ENCODE measurements around the gene GPLD1. TPM values are rescaled to one million over a fixed set of nuclear protein-coding genes. Genes with fewer than 3 reads are reported as not detected.

GPLD1 gene
- total and polyA plus RNA-seq, 9 of the 15 experiments (the other 6 are each of a cell fraction or from before 2014, with no cell fraction given), result 0.11 to 1.3 (median 0.82) TPM

DNA sequence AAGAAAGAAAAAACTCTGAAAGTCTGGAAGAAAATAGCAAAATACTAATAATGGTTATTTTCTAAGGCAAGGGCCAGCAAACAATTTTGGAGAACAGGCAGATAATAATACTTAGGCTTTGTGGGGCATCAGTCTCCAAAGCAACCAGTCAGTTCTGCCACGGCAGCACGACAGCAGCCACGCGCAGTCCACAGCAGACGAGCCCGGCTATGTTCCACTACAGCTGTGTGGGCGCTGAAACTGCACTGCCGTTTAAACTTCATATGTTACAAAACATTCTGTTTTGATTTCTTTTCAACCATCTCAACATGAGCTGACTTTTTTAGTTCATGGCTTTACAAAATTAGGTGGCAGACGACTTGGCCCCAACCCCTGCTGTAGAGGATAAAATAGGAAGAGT lies 56.8 kb downstream of the GPLD1 start:
- intact Hi-C loops (cut with micrococcal nuclease), result loop anchor here (5.0 kb wide), 1 partner anchor 150 kb away; no protein-coding TSS in a partner anchor
- Histone ChIP-seq H3K27ac (ENCODE audit: extremely low read depth, low read depth, low read length) (no peak overlapping the region), H3K79me2 (ENCODE audit: control insufficient read depth, insufficient read depth, low read length) (no peaks in the 10 kb centered on the region), H3K9me3 (replicated peaks; ENCODE audit: control insufficient read depth, insufficient read depth, low read depth, low read length) (no peaks in the 10 kb centered on the region; the same call in 1 of the 2 replicates), H3K4me2 (ENCODE audit: insufficient read depth, low read length) (no peak overlapping the region), H3K36me3 (ENCODE audit: control insufficient read depth, insufficient read depth, low read length) (peaks cover 13% of the 10 kb centered on the region; the same call in 1 of the 3 replicates), H3K27me3 (ENCODE audit: control insufficient read depth in 2 of 2, insufficient read depth in 2 of 2, low read length in 2 of 2) (no peaks in the 10 kb centered on the region), H3K4me1 (replicated peaks in 1 of 2; ENCODE audit: control insufficient read depth in 2 of 2, insufficient read depth in 2 of 2, low read length in 2 of 2) (peaks cover 0 to 8% of the 10 kb centered on the region in 2 experiments; a peak in 3 of 5 replicates), H3K9ac (ENCODE audit: insufficient read depth in 1 of 2, low read depth in 2 of 2, low read length in 2 of 2) (no peak overlapping the region), H3K9me1 (ENCODE audit: control insufficient read depth, insufficient read depth, low read length) (no peaks in the 10 kb centered on the region), H3K4me3 (no peak overlapping the region), H4K20me1 (replicated peaks; ENCODE audit: control insufficient read depth, insufficient read depth, low read length) (no peaks in the 10 kb centered on the region), H2AFZ (ENCODE audit: low read depth, low read length) (no peak overlapping the region)
- WGBS (ENCODE audit: insufficient coverage, low coverage, missing lambda C conversion rate), result 95% methylated on average over 9 of the region's 9 CpGs
- DNase-seq (ENCODE audit: extremely low read depth in 1 of 4, low spot score in 3 of 4) (no peak), FAIRE-seq (no peak), ATAC-seq (no peak)
- in situ Hi-C loops (cut with MboI), result no loop called here
- CTCF ChIA-PET (ENCODE audit: low intra/inter-chr PET ratio), result no interaction called here
- no peak for TF ChIP-seq EHMT2 (IDR thresholded peaks at IDR 0.05)
- TF ChIP-seq MAFF (IDR thresholded peaks at IDR 0.05; ENCODE audit: low read length), result no peak
- TF ChIP-seq MAFK (IDR thresholded peaks at IDR 0.05; ENCODE audit: low read length), result no peak
- TF ChIP-seq ZNF699 (CRISPR knock-in tag; IDR thresholded peaks at IDR 0.05; ENCODE audit: insufficient replicate concordance), result no peak
- TF ChIP-seq, protein P1, sequence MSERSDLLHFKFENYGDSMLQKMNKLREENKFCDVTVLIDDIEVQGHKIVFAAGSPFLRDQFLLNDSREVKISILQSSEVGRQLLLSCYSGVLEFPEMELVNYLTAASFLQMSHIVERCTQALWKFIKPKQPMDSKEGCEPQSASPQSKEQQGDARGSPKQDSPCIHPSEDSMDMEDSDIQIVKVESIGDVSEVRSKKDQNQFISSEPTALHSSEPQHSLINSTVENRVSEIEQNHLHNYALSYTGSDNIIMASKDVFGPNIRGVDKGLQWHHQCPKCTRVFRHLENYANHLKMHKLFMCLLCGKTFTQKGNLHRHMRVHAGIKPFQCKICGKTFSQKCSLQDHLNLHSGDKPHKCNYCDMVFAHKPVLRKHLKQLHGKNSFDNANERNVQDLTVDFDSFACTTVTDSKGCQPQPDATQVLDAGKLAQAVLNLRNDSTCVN (CRISPR knock-in tag; IDR thresholded peaks at IDR 0.05), result no peak
- TF ChIP-seq, protein P2, sequence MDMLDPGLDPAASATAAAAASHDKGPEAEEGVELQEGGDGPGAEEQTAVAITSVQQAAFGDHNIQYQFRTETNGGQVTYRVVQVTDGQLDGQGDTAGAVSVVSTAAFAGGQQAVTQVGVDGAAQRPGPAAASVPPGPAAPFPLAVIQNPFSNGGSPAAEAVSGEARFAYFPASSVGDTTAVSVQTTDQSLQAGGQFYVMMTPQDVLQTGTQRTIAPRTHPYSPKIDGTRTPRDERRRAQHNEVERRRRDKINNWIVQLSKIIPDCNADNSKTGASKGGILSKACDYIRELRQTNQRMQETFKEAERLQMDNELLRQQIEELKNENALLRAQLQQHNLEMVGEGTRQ (CRISPR knock-in tag; IDR thresholded peaks at IDR 0.05), result no peak
- no peak for TF ChIP-seq ZNF764 (CRISPR knock-in tag; IDR thresholded peaks at IDR 0.05; ENCODE audit: low read depth)
- no peak for TF ChIP-seq KAT7 (CRISPR knock-in tag; IDR thresholded peaks at IDR 0.05; ENCODE audit: borderline replicate concordance)
- no peak for TF ChIP-seq RCOR1 (IDR thresholded peaks at IDR 0.05; ENCODE audit: borderline replicate concordance in 1 of 2, low read depth in 2 of 2, low read length in 2 of 2)
- TF ChIP-seq, protein P3, sequence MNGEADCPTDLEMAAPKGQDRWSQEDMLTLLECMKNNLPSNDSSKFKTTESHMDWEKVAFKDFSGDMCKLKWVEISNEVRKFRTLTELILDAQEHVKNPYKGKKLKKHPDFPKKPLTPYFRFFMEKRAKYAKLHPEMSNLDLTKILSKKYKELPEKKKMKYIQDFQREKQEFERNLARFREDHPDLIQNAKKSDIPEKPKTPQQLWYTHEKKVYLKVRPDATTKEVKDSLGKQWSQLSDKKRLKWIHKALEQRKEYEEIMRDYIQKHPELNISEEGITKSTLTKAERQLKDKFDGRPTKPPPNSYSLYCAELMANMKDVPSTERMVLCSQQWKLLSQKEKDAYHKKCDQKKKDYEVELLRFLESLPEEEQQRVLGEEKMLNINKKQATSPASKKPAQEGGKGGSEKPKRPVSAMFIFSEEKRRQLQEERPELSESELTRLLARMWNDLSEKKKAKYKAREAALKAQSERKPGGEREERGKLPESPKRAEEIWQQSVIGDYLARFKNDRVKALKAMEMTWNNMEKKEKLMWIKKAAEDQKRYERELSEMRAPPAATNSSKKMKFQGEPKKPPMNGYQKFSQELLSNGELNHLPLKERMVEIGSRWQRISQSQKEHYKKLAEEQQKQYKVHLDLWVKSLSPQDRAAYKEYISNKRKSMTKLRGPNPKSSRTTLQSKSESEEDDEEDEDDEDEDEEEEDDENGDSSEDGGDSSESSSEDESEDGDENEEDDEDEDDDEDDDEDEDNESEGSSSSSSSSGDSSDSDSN (IDR thresholded peaks at IDR 0.05; ENCODE audit: borderline replicate concordance in 1 of 2, low read depth in 2 of 2, low read length in 2 of 2), result no peak
- TF ChIP-seq GATAD2A (IDR thresholded peaks at IDR 0.05), result no peak
- no TSS peak for BruUV-seq (replicated peaks)
- POLR2A ChIA-PET, result interaction anchor here (0.6 to 1.2 kb wide), 2 partner anchors 9 to 287 kb away, joined by 3 read pairs; no protein-coding TSS in a partner anchor
